ENCODE measurements around the gene CROCC2.

GRCh38 chr2:240995041-240996021 lies 89.2 kb downstream of the CROCC2 start:
- TF ChIP-seq CTCF (optimal IDR thresholded peaks at IDR 0.05 in 1 of 3, IDR thresholded peaks at IDR 0.05 in 1 of 3, conservative IDR thresholded peaks at IDR 0.05 in 1 of 3; ENCODE audit: extremely low read depth in 1 of 3, insufficient read depth in 2 of 3, low read length in 3 of 3) (no peak), EZH2 (IDR thresholded peaks at IDR 0.05; ENCODE audit: low read length) (no peak)

All from keratinocyte (primary cell).